ENCODE data around the gene PLA2G7.

Gene PLA2G7

GRCh38 chr6:46676604-46677313, 58.4 kb downstream of the PLA2G7 start:
- no peak for DNase-seq (ENCODE audit: extremely low read depth, low read depth)
- H3K4me3 ChIP-seq (replicated peaks; ENCODE audit: low read depth, low read length) = no peak overlapping the region
- TF ChIP-seq, protein P1, sequence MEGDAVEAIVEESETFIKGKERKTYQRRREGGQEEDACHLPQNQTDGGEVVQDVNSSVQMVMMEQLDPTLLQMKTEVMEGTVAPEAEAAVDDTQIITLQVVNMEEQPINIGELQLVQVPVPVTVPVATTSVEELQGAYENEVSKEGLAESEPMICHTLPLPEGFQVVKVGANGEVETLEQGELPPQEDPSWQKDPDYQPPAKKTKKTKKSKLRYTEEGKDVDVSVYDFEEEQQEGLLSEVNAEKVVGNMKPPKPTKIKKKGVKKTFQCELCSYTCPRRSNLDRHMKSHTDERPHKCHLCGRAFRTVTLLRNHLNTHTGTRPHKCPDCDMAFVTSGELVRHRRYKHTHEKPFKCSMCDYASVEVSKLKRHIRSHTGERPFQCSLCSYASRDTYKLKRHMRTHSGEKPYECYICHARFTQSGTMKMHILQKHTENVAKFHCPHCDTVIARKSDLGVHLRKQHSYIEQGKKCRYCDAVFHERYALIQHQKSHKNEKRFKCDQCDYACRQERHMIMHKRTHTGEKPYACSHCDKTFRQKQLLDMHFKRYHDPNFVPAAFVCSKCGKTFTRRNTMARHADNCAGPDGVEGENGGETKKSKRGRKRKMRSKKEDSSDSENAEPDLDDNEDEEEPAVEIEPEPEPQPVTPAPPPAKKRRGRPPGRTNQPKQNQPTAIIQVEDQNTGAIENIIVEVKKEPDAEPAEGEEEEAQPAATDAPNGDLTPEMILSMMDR (IDR thresholded peaks at IDR 0.05; ENCODE audit: low read depth, low read length, missing control alignments) = no peak

- TF ChIP-seq, protein P1 (IDR thresholded peaks at IDR 0.05; ENCODE audit: low read depth, low read length, missing control alignments) = no peak
- DNase-seq (ENCODE audit: extremely low read depth, low read depth) = no peak
- no peak overlapping the region for H3K4me3 ChIP-seq (replicated peaks; ENCODE audit: low read depth, low read length)
Observed at GRCh38 chr6:46674410-46674809, 60.8 kb downstream of the PLA2G7 start.

GRCh38 chr6:46667377-46667776, 67.8 kb downstream of the PLA2G7 start:
- H3K4me3 ChIP-seq (replicated peaks; ENCODE audit: low read depth, low read length) = no peak overlapping the region
- TF ChIP-seq, protein P1 (IDR thresholded peaks at IDR 0.05; ENCODE audit: low read depth, low read length, missing control alignments) = no peak
- DNase-seq (ENCODE audit: extremely low read depth, low read depth) = no peak

- H3K4me3 ChIP-seq (replicated peaks; ENCODE audit: low read depth, low read length) = no peak overlapping the region
Observed at GRCh38 chr6:46661483-46661882, 73.7 kb downstream of the PLA2G7 start.

GRCh38 chr6:46657642-46658041, 77.5 kb downstream of the PLA2G7 start:
- TF ChIP-seq, protein P1 (IDR thresholded peaks at IDR 0.05; ENCODE audit: low read depth, low read length, missing control alignments) = no peak
- DNase-seq (ENCODE audit: extremely low read depth, low read depth) = no peak
- H3K4me3 ChIP-seq (replicated peaks; ENCODE audit: low read depth, low read length) = no peak overlapping the region

More at GRCh38 chr6:46661483-46661882, 73.7 kb downstream of the PLA2G7 start:
- TF ChIP-seq, protein P1 (IDR thresholded peaks at IDR 0.05; ENCODE audit: low read depth, low read length, missing control alignments) = no peak
- DNase-seq (ENCODE audit: extremely low read depth, low read depth) = no peak

DNA sequence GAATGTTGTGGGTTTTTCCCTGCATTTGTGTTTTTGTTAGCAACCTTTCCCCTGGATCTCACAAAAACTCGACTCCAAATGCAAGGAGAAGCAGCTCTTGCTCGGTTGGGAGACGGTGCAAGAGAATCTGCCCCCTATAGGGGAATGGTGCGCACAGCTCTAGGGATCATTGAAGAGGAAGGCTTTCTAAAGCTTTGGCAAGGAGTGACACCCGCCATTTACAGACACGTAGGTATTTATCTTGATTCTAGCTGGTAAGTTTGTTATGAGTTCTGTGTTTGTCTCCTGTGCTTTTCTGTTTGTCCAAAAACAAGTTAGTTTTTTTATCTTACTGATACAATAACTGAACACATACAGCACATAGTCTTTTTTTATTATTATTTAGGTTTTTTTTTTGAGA, 79.4 kb downstream of the PLA2G7 start:
- TF ChIP-seq, protein P1 (IDR thresholded peaks at IDR 0.05; ENCODE audit: low read depth, low read length, missing control alignments) = peak; percentile 38
- no peak overlapping the region for H3K4me3 ChIP-seq (replicated peaks; ENCODE audit: low read depth, low read length)
- no peak for DNase-seq (ENCODE audit: extremely low read depth, low read depth)
